Tibial nerve (tissue), 4 donors: ENCODE results near the gene RABEP2. TPM values are rescaled to one million over a fixed set of nuclear protein-coding genes. Genes with fewer than 3 reads are reported as not detected.

ENCODE experiments used
- DNase-seq, 2 donors: peaks; one replicate each; pipeline ENCODE4 v3.0.0-alpha.2; 2019; ENCODE audit warnings: low spot score in 2 of 2
- H3K27ac ChIP-seq, 4 donors: fragments of 200-600 bp; sonication (generic) in 3 of 4; one replicate each; pipeline ENCODE4 v1.5.1; 2017 to 2019; ENCODE audit warnings: mild to moderate bottlenecking in 1 of 4
- H3K27me3 ChIP-seq, 2 donors: fragments of 200-600 bp; sonication (generic) in 1 of 2; one replicate each; pipeline versions ENCODE4 v1.5.1 to v1.6.0; 2017 to 2019
- H3K36me3 ChIP-seq, 3 donors: fragments of 200-600 bp; sonication (generic); one replicate each; pipeline ENCODE4 v1.5.1; 2018 to 2019
- H3K4me1 ChIP-seq, 4 donors: fragments of 200-600 bp; sonication (generic) in 3 of 4; one replicate each; pipeline ENCODE4 v1.5.1; 2017 to 2019
- H3K4me3 ChIP-seq, 4 donors: fragments of 200-600 bp; sonication (generic) in 3 of 4; one replicate each; pipeline ENCODE4 v1.5.1; 2017 to 2019; ENCODE audit warnings: mild to moderate bottlenecking in 1 of 4, moderate library complexity in 1 of 4
- H3K9me3 ChIP-seq, 4 donors: fragments of 200-600 bp; sonication (generic) in 3 of 4; one replicate each; pipeline ENCODE4 v1.5.1; 2017 to 2019
- EP300 ChIP-seq, 2 donors: sonication (generic); formaldehyde crosslinking; IDR thresholded peaks; one replicate each; pipeline ENCODE4 v1.6.1; 2017; ENCODE audit warnings: antibody characterized with exemption in 2 of 2, mild to moderate bottlenecking in 1 of 2
- POLR2A ChIP-seq, 2 donors: fragments of 450-650 bp; IDR thresholded peaks; one replicate each; pipeline ENCODE4 v1.6.1; 2017; ENCODE audit warnings: antibody characterized with exemption in 2 of 2, mild to moderate bottlenecking in 2 of 2, moderate library complexity in 2 of 2
- WGBS, 2 donors: methylation state at CpG; one replicate each; pipeline ENCODE4 v1.1.5; 2018; 5-methylcytosine and 5-hydroxymethylcytosine counted together
- total RNA-seq, 4 donors: library from RNA; depleted of rRNA; stranded (reverse); fragments of >200 nt; gene quantifications; one replicate each; pipeline ENCODE4 v1.1.0, GENCODE V29; 2016
- TF ChIP-seq, protein P1 (sequence below), 5 experiments: fragments of 200-600 bp in 3 of 5; fragments of 450-650 bp in 2 of 5; sonication (generic) in 3 of 5; IDR thresholded peaks; one replicate each; pipeline ENCODE4 v1.5.1; 2016 to 2019; ENCODE audit warnings: antibody characterized with exemption in 5 of 5, mild to moderate bottlenecking in 3 of 5, moderate library complexity in 2 of 5

Gene RABEP2
- total RNA-seq, 4 donors from 2014 or later = 30.3 to 57.0 (median 32.4) TPM

DNA sequence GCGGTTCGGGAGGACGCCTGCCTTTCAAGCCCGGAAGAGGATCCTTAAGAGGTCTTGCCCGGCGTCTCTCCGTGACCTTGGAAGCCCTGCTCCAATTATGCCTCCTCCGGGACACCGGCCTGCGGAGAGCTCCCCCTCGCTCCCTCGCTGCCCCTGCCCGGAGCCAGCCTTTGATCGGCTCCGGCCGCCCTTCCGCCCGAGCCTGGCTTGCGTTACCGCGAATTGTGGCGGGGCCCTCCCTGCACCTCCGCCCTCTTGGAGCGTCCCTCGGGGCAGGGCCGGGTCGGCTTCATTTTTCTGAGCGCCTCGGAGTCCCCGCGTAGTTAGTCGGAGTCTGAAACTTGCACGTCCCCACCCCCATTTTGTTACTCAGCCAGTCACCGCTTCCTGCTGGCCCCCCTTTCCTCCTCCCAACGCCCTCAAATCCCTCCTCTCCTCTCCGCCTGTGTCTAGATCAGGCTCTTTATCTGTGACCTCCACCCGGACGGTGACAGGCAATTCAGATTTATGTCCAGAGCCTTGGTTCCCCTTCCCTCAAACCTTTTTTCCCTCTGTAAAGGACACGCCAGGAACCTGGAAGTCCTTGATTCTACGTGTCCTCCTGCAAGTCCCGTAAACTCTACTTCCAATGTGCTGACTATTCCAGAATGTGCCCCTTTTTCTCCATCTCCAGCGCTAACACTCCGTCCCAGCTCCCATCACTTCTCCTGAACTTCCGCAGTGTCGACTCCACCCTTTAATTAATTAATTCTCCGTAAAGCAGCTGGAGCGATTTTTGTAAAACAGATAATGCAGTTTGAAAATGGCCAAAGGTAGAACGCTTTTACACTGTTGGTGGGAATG lies 569 bp upstream of the RABEP2 start:
- Histone ChIP-seq H3K36me3 (peaks cover 0 to 5% (median 0%) of the 10 kb centered on the region in 3 donors), H3K27me3 (no peaks in the 10 kb centered on the region), H3K4me1 (peaks cover 0 to 13% (median 3%) of the 10 kb centered on the region in 4 donors), H3K27ac (peak overlapping the region; percentile 86 to 97 (median 94)), H3K4me3 (peak overlapping the region; percentile 69 to 85 (median 82)), H3K9me3 (no peaks in the 10 kb centered on the region)
- peak; percentile 31 to 48 for DNase-seq
- WGBS, 2 donors = 1% methylated on average over 39 to 42 of the region's 48 CpGs
- TF ChIP-seq POLR2A (IDR thresholded peaks at IDR 0.05) (no peak), EP300 (IDR thresholded peaks at IDR 0.05) (peak in 1 of 2 donors; percentile 42)
- TF ChIP-seq, protein P1, sequence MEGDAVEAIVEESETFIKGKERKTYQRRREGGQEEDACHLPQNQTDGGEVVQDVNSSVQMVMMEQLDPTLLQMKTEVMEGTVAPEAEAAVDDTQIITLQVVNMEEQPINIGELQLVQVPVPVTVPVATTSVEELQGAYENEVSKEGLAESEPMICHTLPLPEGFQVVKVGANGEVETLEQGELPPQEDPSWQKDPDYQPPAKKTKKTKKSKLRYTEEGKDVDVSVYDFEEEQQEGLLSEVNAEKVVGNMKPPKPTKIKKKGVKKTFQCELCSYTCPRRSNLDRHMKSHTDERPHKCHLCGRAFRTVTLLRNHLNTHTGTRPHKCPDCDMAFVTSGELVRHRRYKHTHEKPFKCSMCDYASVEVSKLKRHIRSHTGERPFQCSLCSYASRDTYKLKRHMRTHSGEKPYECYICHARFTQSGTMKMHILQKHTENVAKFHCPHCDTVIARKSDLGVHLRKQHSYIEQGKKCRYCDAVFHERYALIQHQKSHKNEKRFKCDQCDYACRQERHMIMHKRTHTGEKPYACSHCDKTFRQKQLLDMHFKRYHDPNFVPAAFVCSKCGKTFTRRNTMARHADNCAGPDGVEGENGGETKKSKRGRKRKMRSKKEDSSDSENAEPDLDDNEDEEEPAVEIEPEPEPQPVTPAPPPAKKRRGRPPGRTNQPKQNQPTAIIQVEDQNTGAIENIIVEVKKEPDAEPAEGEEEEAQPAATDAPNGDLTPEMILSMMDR (IDR thresholded peaks at IDR 0.05) = no peak

DNA sequence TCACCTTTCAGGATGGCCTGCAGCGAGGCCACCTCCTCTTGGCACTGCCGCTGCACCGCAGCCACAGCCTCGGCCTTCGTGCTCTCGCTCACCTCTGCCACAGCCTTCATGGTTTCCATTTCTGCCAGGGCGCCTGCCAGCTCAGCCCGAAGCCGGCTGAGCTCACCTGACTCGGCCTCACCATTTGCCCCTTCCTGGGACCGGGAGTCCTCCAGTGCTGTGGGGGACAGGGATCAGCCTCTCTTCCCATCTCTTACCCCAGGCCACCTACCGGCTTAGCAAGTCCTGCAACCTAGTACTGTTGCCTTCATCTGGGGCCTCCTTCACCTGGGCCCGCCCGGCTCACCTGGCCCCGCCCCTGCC lies 658 bp downstream of the RABEP2 start:
- no peaks in the 10 kb centered on the region for H3K9me3 ChIP-seq
- peak overlapping the region; percentile 86 to 97 (median 94) for H3K27ac ChIP-seq
- DNase-seq = no peak
- 30 to 33% methylated on average over 14 to 15 of the region's 15 CpGs for WGBS, 2 donors
- H3K4me3 ChIP-seq = peak overlapping the region; percentile 69 to 85 (median 82)
- TF ChIP-seq POLR2A (IDR thresholded peaks at IDR 0.05) (no peak), EP300 (IDR thresholded peaks at IDR 0.05) (no peak)
- TF ChIP-seq, protein P1 (IDR thresholded peaks at IDR 0.05) = no peak
- H3K4me1 ChIP-seq = peaks cover 0 to 13% (median 3%) of the 10 kb centered on the region in 4 donors
- peaks cover 0 to 11% (median 0%) of the 10 kb centered on the region in 3 donors for H3K36me3 ChIP-seq
- H3K27me3 ChIP-seq = no peaks in the 10 kb centered on the region

DNA sequence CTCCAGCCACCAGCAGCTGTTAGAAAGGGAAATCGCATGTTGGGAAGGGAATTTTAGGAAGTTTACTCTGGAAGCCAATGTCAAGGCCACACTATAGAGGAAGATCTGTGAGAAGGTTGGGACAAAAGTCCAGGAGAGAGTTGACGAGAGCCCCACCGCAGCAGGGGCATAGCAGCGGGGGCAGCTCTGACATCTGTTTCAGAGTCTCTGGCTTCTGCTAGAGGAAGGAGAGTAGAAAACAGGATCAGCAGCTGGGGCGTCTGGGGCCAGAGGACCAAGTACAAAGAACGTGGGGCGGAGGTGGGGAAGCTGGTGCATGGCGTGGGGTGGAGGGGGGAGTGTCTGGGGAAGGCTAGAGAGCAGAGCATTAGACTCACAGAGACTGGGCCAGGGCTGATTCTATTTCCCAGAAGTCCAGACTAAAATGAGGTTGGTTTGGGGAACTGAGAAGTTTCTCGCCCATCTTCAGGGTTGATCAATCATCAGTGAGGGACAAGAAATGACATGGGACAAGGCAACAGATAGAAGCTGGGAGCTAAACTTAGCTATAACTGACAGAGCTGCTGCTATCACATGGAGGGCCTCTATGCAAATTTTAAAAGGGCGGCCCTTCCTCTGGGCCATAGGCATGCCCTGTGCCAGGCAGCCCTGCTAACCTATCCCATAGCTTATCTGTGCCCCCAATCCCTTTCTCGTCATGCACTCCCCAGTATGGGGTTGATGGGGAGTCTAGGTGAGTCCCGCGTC lies 1.2 kb downstream of the RABEP2 start:
- WGBS, 2 donors = 63% methylated on average over 13 of the region's 13 CpGs
- Histone ChIP-seq H3K9me3 (no peaks in the 10 kb centered on the region), H3K27ac (peak overlapping the region in 3 of 4 donors; percentile 92 to 97 (median 95)), H3K4me1 (peaks cover 0 to 13% (median 3%) of the 10 kb centered on the region in 4 donors), H3K36me3 (peaks cover 0 to 17% (median 0%) of the 10 kb centered on the region in 3 donors), H3K27me3 (no peaks in the 10 kb centered on the region), H3K4me3 (peak overlapping the region in 1 of 4 donors; percentile 80)
- TF ChIP-seq EP300 (IDR thresholded peaks at IDR 0.05) (no peak), POLR2A (IDR thresholded peaks at IDR 0.05) (no peak)
- TF ChIP-seq, protein P1 (IDR thresholded peaks at IDR 0.05) = no peak
- no peak for DNase-seq

DNA sequence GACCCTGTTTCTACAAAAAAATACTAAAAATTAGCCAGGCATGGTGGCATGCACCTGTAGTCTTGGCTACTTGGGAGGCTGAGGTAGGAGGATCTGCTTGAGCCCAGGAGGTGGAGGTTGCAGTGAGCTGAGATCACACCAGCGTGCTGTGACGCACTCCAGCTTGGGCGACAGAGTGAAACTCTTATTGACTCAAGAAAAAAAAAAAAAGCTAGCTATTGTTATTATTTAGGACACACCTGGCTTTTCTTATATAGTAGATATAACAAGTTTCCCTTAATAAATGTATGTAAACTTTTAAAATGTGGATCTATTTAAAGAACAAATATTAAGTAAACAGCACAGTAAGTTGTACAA lies 1.8 kb downstream of the RABEP2 start:
- Histone ChIP-seq H3K27me3 (no peaks in the 10 kb centered on the region), H3K36me3 (peaks cover 0 to 23% (median 0%) of the 10 kb centered on the region in 3 donors), H3K4me3 (peak overlapping the region in 1 of 4 donors; percentile 1), H3K9me3 (no peaks in the 10 kb centered on the region), H3K27ac (peak overlapping the region in 1 of 4 donors; percentile 92), H3K4me1 (peaks cover 0 to 13% (median 3%) of the 10 kb centered on the region in 4 donors)
- no peak for DNase-seq
- WGBS, 2 donors = 93 to 94% methylated on average over 3 of the region's 3 CpGs
- TF ChIP-seq EP300 (IDR thresholded peaks at IDR 0.05) = no peak
- TF ChIP-seq, protein P1 (IDR thresholded peaks at IDR 0.05) = no peak
- TF ChIP-seq POLR2A (IDR thresholded peaks at IDR 0.05) = no peak
